Measurements from ENCODE around the gene MYL7.

- TF ChIP-seq, protein P1, sequence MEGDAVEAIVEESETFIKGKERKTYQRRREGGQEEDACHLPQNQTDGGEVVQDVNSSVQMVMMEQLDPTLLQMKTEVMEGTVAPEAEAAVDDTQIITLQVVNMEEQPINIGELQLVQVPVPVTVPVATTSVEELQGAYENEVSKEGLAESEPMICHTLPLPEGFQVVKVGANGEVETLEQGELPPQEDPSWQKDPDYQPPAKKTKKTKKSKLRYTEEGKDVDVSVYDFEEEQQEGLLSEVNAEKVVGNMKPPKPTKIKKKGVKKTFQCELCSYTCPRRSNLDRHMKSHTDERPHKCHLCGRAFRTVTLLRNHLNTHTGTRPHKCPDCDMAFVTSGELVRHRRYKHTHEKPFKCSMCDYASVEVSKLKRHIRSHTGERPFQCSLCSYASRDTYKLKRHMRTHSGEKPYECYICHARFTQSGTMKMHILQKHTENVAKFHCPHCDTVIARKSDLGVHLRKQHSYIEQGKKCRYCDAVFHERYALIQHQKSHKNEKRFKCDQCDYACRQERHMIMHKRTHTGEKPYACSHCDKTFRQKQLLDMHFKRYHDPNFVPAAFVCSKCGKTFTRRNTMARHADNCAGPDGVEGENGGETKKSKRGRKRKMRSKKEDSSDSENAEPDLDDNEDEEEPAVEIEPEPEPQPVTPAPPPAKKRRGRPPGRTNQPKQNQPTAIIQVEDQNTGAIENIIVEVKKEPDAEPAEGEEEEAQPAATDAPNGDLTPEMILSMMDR (IDR thresholded peaks at IDR 0.05; ENCODE audit: insufficient read depth, low read length, poor library complexity, severe bottlenecking) = no peak
- TF ChIP-seq EZH2phosphoT487 (conservative IDR thresholded peaks at IDR 0.05; ENCODE audit: low read length) = no peak
Measured at GRCh38 chr7:44103566-44103922, 37.6 kb downstream of the MYL7 start.
